ENCODE measurements around the gene SPATA4.

Gene SPATA4

DNA sequence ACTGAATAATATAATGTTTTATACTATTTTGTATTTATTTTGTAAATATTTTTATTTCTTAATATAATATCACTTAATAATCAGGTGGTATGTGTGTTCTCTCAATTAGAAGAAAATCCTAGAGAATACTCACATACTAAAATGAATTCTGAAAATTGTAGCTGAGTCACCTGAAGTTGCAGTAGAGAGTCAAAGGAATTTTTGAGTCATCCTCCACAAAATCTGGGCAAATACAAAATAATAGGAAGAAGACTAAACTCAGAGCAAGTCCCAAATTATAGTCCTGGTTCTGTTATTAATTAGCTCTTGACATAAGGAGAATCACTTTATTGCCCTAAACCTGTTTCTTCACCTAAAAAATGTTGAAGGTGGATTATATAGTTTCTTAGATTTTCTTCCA lies 57.8 kb downstream of the SPATA4 start:
- Histone ChIP-seq H3K9ac (ENCODE audit: low read depth, low read length) (no peak overlapping the region), H3K27me3 (ENCODE audit: insufficient read depth, low read length) (no peaks in the 10 kb centered on the region), H3K27ac (ENCODE audit: low read length) (no peak overlapping the region), H3K4me3 (ENCODE audit: low read length) (no peak overlapping the region), H3K9me3 (ENCODE audit: insufficient read depth, low read depth, low read length) (no peaks in the 10 kb centered on the region), H3K36me3 (ENCODE audit: insufficient read depth, low read depth, low read length) (no peaks in the 10 kb centered on the region), H3K4me1 (ENCODE audit: insufficient read depth, low read length) (no peaks in the 10 kb centered on the region)

DNA sequence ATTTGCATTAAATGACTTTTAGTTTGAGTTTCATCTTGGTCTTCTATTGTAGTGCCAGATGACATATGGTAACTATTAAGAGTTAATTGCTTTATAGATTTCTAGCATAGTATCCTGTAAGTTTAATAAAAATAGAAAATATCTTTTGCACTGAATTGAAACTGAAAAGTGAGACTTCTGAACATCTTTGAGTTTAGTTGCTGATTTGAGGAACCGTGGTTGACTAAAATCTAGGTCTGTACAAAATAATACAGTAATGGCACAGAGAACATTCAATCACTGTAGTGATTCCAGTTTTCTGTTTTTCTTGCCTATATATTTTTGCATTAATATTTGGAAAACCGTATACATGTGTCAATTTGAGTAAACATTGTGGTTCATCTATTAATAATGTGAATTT lies 60.7 kb downstream of the SPATA4 start:
- Histone ChIP-seq H3K27ac (ENCODE audit: low read length) (no peak overlapping the region), H3K36me3 (ENCODE audit: insufficient read depth, low read depth, low read length) (no peaks in the 10 kb centered on the region), H3K4me3 (ENCODE audit: low read length) (no peak overlapping the region), H3K9me3 (ENCODE audit: insufficient read depth, low read depth, low read length) (no peaks in the 10 kb centered on the region), H3K4me1 (ENCODE audit: insufficient read depth, low read length) (no peaks in the 10 kb centered on the region), H3K27me3 (ENCODE audit: insufficient read depth, low read length) (no peaks in the 10 kb centered on the region), H3K9ac (ENCODE audit: low read depth, low read length) (no peak overlapping the region)

Measured in iPS-20b (cell line).